AG10803 (cell line): Measurements from ENCODE around the gene HPSE.

Experiments
- DNase-seq: peaks from one replicate; pipeline ENCODE4 v3.0.0; 2010; ENCODE audit warnings: low read depth
- H3K4me3 ChIP-seq: 2 replicates; pipeline ENCODE4 v1.5.1; 2011; ENCODE audit warnings: mild to moderate bottlenecking, low read length, control low read depth
- CTCF ChIP-seq: conservative IDR thresholded peaks from 2 replicates; pipeline ENCODE4 v1.5.1; 2011; ENCODE audit warnings: mild to moderate bottlenecking, low read length, control low read depth, inconsistent platforms

The HPSE gene

DNA sequence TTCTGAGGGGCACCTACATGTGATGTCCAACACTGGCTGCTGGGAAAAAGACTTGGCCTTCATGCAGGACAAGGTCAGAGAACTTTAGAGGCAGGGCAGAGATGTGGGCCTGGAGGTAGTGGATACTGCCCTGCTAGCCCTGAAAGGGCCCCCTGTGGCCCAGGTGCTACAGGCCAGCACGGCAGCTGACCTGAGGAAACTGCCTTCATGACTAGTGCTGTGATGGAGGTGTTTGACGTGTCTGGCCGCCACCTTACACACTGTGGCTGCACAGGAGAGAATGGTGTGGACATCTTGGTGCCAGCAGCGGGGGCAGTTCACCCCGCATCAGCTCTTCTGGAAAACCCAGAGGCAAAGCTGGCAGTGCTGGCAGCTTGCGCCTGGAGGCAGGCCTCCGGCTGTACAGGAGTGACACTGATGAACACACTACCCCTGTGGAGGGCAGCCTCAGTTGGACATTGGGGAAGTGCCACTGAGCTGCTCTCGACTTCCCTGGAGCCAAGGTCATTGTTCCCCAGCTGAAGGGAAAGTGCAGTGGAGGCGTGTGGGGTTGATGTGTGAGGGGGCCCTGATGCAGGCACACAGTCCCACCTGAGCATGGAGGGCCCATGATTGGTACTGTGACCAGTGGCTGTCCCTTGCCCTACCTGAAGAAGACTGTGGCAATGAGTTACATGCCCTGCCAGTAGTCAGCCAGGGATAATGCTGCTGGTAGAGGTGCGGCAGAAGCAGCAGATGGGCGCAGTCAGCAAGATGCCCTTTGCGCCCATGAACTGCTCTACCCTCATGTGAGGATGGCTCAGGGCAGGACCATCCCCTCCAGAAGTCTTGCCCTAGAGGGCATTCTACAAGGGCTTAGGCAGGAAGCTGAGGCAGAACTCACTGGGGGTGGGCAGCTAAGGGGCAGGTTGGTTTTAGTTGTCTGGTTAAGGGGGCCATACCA, 87.0 kb downstream of the HPSE start:
- no peak for DNase-seq
- no peak for TF ChIP-seq CTCF
- H3K4me3 ChIP-seq = no peak overlapping the region
